Fibroblast of peridontal ligament (primary cell): ENCODE measurements around the gene SBNO1.
"Not testable (repeated sequence)": the region's sequence is repeated elsewhere in the genome, so short reads cannot be mapped to it uniquely, and the experiment has no call there.

Experiments
- DNase-seq: peaks from one replicate; pipeline ENCODE4 v3.0.0-alpha.2; 2010; ENCODE audit errors: extremely low read depth

Gene SBNO1

DNA sequence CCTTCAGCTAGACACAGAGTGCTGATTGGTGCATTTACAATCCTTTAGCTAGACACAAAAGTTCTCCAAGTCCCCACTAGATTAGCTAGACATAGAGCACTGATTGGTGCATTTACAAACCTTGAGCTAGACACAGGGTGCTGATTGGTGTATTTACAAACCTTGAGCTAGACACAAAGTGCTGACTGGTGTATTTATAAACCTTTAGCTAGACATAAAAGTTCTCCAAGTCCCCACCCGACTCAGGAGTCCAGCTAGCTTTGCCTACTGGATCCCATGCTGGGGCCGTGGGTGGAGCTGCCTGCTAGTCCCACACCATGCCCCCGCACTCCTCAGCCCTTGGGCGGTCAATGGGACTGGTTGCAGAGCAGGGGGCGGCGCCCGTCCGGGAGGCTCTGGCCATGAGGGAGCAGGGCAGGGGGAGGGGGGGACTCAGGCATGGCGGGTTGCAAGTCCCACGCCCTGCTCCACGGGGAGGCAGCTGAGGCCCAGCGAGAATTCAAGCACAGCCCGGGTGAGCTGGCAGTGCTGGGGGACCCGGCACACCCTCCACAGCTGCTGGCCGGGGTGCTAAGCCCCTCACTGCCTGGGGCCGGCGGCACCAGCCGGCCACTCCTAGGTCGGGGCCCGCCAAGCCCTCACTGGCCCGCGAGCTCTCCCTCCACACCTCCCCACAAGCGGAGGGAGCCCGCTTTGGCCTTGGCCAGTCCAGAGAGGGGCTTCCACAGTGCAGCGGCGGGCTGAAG, 115.5 kb downstream of the SBNO1 start:
- DNase-seq = not testable (repeated sequence)

DNA sequence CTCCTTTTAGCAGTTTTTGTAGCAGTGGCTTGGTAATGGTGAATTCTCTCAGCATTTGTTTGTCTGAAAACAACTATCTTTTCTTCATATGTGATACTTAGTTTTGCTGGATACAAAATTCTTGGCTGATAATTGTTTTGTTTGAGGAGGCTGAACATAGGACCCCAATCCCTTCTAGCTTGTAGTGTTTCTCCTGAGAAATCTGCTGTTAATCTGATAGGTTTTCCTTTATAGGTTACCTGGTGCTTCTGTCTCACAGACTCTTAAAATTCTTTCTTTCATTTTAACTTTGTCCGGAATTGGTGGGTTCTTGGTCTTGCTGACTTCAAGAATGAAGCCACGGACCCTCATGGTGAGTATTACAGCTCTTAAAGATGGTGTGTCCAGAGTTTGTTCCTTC, 116.5 kb downstream of the SBNO1 start:
- DNase-seq = not testable (repeated sequence)

DNA sequence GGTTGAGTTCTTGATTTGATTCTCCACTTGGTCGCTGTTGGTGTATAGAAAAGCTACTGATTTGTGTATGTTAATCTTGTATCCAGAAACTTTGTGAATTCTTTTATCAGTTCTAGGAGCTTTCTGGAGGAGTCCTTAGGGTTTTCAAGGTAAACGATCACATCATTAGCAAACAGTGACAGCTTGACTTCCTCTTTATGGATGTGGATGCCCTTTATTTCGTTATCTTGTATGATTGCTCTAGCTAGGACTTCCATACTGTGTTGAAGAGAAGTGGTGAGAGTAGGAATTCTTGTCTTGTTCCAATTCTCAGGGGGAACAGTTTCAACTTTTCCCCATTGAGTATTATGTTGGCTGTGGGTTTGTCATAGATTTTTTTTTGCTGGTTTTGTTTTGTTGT, 119.0 kb downstream of the SBNO1 start:
- no peak for DNase-seq

DNA sequence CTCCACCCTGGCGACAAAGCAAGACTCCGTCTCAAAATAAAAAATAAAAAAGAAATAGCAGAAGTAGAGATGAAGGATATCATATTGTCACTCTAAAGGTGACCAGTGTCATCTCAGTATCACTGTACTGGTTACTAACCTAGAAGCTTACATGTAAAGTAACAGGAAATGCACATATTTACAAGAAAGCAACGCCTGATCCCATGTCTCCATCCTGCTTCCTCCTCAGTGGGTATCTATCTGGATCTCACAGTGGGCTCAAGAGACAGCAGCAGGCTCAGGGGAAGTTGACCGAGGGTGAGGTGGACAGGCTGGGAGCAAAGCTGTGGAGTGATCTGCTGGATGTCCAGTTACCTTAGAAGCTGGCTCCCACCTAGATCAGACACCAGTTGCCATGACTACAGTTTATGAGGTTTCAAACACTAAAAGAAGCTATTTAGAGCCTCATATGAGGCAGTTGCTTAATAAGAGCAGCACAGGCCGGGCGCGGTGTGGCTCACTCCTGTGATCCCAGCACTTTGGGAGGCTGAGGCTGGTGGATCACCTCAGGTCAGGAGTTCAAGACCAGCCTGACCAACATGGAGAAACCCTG, 120.9 kb downstream of the SBNO1 start:
- DNase-seq = no peak

DNA sequence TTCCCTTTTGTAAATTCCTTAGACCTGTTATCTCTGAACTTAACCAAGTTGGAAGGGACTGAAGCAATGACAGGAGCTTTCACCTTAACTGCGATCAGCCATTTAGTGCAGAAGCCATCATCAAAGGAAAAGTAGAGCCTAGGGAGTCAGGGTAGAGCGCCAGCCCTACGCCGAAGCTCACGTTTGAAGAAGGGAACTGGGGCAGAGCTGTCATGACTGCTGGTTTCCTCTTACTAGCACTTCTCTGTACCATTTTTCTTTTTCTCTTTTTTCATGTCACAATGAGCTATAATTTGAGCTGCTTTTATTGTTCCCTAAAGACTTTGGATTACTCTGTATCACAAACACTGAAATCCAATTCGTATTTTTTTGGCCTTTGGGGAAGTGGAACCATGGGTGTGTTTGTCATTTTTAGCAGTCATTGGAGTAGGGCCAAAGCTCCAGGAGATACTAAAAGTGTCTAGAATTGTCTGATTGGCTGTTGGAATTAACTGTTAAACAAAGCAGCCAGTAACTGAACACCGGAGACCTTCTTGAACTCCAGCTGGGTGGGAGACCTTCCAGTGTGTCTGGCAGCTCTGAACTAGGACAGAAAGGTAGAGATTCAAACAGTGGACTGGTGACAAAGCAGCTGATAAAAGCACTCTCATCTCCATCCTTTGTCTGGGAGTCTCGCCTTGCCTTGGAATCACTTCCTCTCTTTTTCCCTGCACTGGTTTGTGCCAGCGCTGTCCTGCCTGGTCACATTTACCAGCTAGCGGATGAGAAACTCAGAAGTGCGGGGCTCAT, 122.3 kb downstream of the SBNO1 start:
- no peak for DNase-seq
